OCI-LY7 (cell line): ENCODE measurements around the gene KDM6A.

Experiments
- EZH2phosphoT487 ChIP-seq: fragments of 200-600 bp; sonication (generic); IDR thresholded peaks from 2 replicates; pipeline ENCODE4 v1.6.1; 2018; ENCODE audit warnings: low read depth, borderline replicate concordance, mild to moderate bottlenecking, mixed run types, antibody characterized with exemption, low read length, moderate library complexity, mixed read lengths
- TF ChIP-seq, protein P1 (sequence below): fragments of 200-600 bp; sonication (generic); conservative IDR thresholded peaks from 2 replicates; pipeline ENCODE4 v1.5.1; 2014; ENCODE audit warnings: mild to moderate bottlenecking, antibody characterized with exemption, low read length, moderate library complexity, mixed read lengths

DNA sequence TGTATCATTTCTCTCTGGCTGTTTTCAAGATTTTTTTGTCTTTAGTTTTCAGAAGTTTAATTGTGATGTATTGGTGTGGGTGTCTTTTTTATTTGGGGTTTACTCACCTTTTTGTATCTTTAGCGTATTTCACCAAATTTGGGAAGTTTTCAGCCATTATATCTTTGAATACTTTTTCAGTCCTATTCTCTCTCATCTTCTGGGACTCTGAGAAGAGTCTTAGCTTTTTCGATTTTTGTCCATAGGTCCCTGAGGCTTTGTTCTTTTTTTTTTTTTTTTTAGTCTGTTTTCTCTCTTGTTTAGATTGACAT, 23.8 kb downstream of the KDM6A start:
- TF ChIP-seq, protein P1, sequence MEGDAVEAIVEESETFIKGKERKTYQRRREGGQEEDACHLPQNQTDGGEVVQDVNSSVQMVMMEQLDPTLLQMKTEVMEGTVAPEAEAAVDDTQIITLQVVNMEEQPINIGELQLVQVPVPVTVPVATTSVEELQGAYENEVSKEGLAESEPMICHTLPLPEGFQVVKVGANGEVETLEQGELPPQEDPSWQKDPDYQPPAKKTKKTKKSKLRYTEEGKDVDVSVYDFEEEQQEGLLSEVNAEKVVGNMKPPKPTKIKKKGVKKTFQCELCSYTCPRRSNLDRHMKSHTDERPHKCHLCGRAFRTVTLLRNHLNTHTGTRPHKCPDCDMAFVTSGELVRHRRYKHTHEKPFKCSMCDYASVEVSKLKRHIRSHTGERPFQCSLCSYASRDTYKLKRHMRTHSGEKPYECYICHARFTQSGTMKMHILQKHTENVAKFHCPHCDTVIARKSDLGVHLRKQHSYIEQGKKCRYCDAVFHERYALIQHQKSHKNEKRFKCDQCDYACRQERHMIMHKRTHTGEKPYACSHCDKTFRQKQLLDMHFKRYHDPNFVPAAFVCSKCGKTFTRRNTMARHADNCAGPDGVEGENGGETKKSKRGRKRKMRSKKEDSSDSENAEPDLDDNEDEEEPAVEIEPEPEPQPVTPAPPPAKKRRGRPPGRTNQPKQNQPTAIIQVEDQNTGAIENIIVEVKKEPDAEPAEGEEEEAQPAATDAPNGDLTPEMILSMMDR, result no peak
- TF ChIP-seq EZH2phosphoT487, result no peak
